Astrocyte of the cerebellum (primary cell): Measurements from ENCODE around the gene OXGR1.

Source experiments
- DNase-seq: peaks from one replicate; pipeline ENCODE4 v3.0.0-alpha.2; 2011; ENCODE audit warnings: low read depth
- H3K4me3 ChIP-seq: 2 replicates; pipeline ENCODE4 v1.5.1; 2011; ENCODE audit warnings: mild to moderate bottlenecking, low read depth, low read length, moderate library complexity
- in situ Hi-C: cut with HindIII; loops from 2 replicates; pipeline ENCODE4 v1.10.0; 2017; ENCODE audit warnings: low sequenced_read_pairs
- TF ChIP-seq, protein P1 (sequence below): IDR thresholded peaks from 2 replicates; pipeline ENCODE4 v1.5.1; 2012; ENCODE audit warnings: low read length, low read depth, moderate library complexity, mild to moderate bottlenecking; ENCODE audit errors: missing control alignments

Gene OXGR1

DNA sequence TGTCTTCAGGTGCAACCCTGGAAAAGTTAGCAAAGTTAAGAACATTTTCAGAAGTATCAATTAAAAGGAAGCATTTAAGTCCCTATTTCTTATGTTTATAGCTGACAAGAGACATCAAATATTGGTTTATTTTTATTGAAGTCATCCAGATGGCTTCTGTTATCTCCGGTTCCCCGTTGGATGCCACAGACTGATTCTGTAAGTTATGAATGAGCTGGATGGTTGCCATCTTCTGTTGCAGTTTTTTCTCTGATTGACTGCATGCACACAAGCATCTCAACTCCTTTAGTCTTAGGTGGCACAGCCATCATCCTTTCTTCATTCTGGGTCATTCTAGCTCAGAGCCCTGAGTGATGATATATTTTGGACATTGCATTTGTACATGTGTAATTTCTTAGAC, 10.6 kb upstream of the OXGR1 start:
- TF ChIP-seq, protein P1, sequence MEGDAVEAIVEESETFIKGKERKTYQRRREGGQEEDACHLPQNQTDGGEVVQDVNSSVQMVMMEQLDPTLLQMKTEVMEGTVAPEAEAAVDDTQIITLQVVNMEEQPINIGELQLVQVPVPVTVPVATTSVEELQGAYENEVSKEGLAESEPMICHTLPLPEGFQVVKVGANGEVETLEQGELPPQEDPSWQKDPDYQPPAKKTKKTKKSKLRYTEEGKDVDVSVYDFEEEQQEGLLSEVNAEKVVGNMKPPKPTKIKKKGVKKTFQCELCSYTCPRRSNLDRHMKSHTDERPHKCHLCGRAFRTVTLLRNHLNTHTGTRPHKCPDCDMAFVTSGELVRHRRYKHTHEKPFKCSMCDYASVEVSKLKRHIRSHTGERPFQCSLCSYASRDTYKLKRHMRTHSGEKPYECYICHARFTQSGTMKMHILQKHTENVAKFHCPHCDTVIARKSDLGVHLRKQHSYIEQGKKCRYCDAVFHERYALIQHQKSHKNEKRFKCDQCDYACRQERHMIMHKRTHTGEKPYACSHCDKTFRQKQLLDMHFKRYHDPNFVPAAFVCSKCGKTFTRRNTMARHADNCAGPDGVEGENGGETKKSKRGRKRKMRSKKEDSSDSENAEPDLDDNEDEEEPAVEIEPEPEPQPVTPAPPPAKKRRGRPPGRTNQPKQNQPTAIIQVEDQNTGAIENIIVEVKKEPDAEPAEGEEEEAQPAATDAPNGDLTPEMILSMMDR = no peak
- in situ Hi-C loops = no loop called here
- no peak for DNase-seq
- H3K4me3 ChIP-seq = no peak overlapping the region

DNA sequence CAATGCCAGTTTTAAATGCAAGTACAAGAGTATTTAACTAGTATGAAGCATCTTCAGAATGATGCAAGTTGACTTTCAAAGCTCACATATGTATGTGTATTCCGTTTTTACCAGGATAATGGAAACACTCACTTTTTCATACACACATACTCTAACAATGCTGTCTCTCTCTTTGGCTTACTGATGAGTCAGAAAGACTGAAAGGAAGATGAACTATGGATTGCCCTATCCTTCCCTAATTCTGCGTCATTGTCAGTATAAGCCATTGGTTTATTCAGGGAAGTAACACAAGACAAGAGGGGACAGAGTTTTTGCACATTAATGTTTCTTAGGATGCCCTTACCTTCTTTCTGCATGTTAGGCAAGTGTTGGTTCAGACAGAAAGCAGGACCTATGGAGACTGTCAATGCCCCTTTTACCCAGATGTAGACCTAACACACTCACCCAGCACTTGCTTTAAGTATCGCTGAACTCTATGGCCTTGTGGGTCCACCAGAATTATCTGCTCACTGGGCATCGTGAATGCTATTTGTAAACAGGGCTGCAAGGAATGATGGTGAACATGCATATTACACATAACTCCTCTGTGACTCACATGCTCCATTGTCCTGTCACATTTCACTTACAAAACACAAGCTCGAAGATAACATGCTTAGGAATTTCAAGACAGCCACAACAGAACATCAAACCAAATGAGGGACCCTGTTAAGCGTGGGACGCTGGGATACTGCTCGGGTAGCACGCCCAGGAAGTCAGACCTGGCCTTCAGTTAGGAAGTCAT, 10.0 kb upstream of the OXGR1 start:
- TF ChIP-seq, protein P1 = no peak
- peak; percentile 49 for DNase-seq
- in situ Hi-C loops = no loop called here
- H3K4me3 ChIP-seq = no peak overlapping the region

DNA sequence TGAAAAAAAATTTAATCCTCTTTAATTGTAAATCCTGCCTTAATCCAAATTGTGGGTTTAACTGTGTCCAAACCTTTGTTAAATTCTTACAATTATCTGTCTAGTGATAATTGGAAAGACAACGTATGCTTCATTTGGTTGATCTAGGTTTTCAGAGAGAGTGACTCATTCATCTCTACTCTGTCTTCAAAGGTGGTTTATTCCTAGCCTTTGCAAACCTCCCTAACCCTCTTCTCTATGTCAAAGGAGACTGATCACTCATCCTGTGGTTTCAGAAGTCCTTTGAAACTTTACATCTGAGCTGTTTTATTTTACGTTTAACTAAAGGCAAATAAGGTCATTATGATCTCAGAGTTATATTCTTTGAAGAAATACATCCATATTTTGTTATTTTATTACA, 8.8 kb upstream of the OXGR1 start:
- H3K4me3 ChIP-seq = no peak overlapping the region
- in situ Hi-C loops = no loop called here
- no peak for DNase-seq
- TF ChIP-seq, protein P1 = no peak

DNA sequence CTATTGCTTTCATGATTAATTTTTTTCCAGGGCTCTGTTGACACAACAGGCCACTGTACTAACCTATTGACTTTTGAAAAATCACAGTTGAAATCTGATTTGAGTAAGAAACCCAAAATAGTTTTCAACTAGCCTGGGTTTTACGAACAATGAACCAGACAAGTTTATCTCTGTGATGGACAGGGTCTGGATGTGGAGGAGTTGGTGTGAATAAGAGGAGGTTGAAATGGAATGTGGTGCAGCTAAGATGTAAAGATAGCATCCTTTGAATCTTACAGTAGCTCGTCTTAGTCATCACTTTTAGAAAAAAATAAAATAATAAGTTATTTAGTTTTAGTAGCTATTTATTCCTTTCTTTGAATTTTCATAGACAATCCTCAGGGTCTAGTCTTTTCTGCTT, 8.3 kb upstream of the OXGR1 start:
- no peak overlapping the region for H3K4me3 ChIP-seq
- DNase-seq = no peak
- in situ Hi-C loops = no loop called here
- TF ChIP-seq, protein P1 = no peak

DNA sequence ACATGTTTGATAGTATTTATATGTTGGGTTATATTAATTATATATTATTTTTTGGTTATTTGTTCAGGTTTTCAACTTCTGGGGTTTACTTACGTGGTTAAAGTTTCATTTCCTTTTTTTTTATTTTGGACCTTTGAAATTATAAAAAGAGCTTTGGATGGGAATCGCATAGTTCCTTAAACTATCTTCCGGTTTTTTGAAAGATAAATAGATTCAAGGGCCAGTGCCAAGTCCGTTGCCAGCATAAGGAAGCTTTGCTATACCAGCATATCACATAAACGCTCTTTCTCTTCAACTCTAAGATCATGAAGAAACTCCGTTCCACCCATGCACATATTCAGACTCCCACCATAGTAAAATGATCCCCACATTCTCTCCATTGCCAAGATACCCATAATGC, 7.4 kb upstream of the OXGR1 start:
- no peak overlapping the region for H3K4me3 ChIP-seq
- in situ Hi-C loops = no loop called here
- TF ChIP-seq, protein P1 = no peak
- no peak for DNase-seq

DNA sequence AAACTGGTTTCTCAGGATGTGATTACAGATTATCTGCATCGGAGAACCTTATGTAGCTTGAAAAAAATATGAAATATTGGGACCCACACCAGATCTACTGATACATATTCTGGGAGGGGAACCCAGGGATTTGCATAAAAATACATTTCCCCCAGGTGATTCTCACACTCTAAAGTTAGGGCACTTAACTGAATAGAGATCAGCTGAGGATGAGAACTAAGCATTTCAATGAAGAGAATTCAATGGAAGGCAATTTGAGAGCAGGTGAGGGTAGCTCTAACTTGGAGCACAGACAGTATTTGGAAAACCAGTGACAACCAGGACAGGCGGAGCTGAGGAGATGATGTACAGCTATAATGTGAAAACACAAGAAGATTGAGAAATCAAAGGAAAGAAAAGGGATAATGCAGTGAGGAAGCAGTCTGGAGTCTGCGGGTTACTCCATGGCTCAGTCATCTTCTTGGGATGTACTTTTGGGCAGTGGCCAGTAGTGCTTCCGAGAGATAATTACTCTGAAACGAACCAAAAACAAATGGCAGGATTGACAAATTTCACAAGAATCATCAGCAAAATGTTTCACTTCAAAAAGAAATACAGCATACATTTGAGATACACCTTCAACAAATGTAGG, 6.1 kb upstream of the OXGR1 start:
- no peak overlapping the region for H3K4me3 ChIP-seq
- TF ChIP-seq, protein P1 = no peak
- in situ Hi-C loops = no loop called here
- no peak for DNase-seq
